GM23248 (cell line): ENCODE data around the gene GNAS-AS1.

ENCODE experiments used
- EZH2 ChIP-seq: fragments of 200-600 bp; sonication (generic); IDR thresholded peaks from 2 replicates; pipeline ENCODE4 v1.6.1; 2018; ENCODE audit warnings: antibody characterized with exemption, mild to moderate bottlenecking; ENCODE audit not compliant: insufficient read depth, poor library complexity, severe bottlenecking
- EZH2phosphoT487 ChIP-seq: fragments of 200-600 bp; sonication (generic); IDR thresholded peaks from 2 replicates; pipeline ENCODE4 v1.6.1; 2018; ENCODE audit warnings: antibody characterized with exemption, moderate library complexity, mild to moderate bottlenecking, low read depth; ENCODE audit not compliant: insufficient read depth

DNA sequence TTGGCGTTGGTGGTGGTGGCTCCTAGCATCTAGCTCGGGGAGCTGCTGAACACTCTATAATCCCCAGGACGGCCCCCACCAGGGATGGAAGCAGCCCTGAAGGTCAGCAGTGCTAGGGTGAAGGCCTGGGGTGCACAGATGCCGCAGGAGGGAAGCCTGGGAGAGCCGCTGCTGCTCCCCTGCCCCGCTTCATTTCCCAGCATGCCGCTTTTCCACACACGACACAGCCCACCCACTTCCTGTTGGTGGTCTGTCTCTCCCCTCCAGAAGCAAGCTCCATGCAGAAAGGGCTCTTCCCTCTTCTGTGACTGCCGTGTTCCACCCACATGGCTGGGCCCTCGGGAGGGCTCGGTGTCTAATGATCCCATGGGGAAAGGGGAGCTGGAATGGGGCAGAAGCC is 35.3 kb downstream of the GNAS-AS1 start:
- TF ChIP-seq EZH2phosphoT487 (no peak), EZH2 (no peak)
